K562 (cell line): ENCODE data around the gene PHLDB1. TPM values are rescaled to one million over a fixed set of nuclear protein-coding genes. Genes with fewer than 3 reads are reported as not detected.

Experiments
- ATAC-seq: fragments of 200-7000 bp; cut with Tn5 transposase; 3 replicates; pipeline ENCODE4 v1.9.1; 2020; ENCODE audit warnings: moderate library complexity
- BruUV-seq: library from RNA; stranded (reverse); fragments of 400-500 nt; replicated peaks from 2 replicates; lab custom pipeline; 2021; lab: Mats Ljungman, UMichigan
- CTCF ChIA-PET: fragments of 300-600 bp; formaldehyde crosslinking; extraction: SDS; loops from one replicate; lab custom pipeline; 2021; ENCODE audit warnings: low intra/inter-chr PET ratio; lab: Yijun Ruan, JAX
- POLR2A ChIA-PET: fragments of 300-600, 350-650 bp; sonication (Branson Sonifier 250); formaldehyde crosslinking; extraction: SDS; loops from one replicate; lab custom pipeline; 2021; ENCODE audit warnings: antibody characterized with exemption, inconsistent platforms; lab: Yijun Ruan, JAX
- DNase-seq, 4 experiments: peaks; one replicate each; pipeline versions ENCODE4 v3.0.0 to v3.0.0-alpha.2; 2011 to 2018; ENCODE audit warnings: low spot score in 3 of 4, mixed read lengths in 3 of 4; ENCODE audit errors: extremely low read depth in 1 of 4
- FAIRE-seq: peaks from 2 replicates; lab custom pipeline; 2011; peaks lifted over from hg19 to GRCh38; lab: Jason Lieb, UNC
- H2AFZ ChIP-seq: 2 replicates; pipeline ENCODE4 v1.6.0; 2011; ENCODE audit warnings: low read depth, low read length, control low read depth, inconsistent platforms
- H3K27ac ChIP-seq: fragments of 200-600 bp; 3 replicates; pipeline ENCODE4 v1.8.0; 2011; ENCODE audit warnings: low read depth, mild to moderate bottlenecking, control low read depth, inconsistent platforms, low read length, moderate library complexity, mixed read lengths; ENCODE audit errors: extremely low read depth
- H3K27me3 ChIP-seq, 2 experiments: fragments of 300-600 bp in 1 of 2; 2 replicates in 1 of 2; 3 replicates in 1 of 2; pipeline versions ENCODE4 v1.6.0 to v1.8.0; 2011; ENCODE audit warnings: inconsistent platforms in 2 of 2, low read length in 2 of 2, mild to moderate bottlenecking in 1 of 2, mixed read lengths in 1 of 2, moderate library complexity in 1 of 2; ENCODE audit not compliant: control insufficient read depth in 2 of 2, insufficient read depth in 2 of 2
- H3K36me3 ChIP-seq: fragments of 300-600 bp; 3 replicates; pipeline ENCODE4 v1.8.0; 2011; ENCODE audit warnings: mild to moderate bottlenecking, low read length, inconsistent platforms; ENCODE audit not compliant: control insufficient read depth, insufficient read depth
- H3K4me1 ChIP-seq, 2 experiments: fragments of 200-600 bp in 1 of 2; replicated peaks in 1 of 2; 2 replicates in 1 of 2; 3 replicates in 1 of 2; pipeline versions ENCODE4 v1.5.1 to v1.8.0; 2011; ENCODE audit warnings: inconsistent platforms in 2 of 2, low read length in 2 of 2, mild to moderate bottlenecking in 1 of 2, mixed read lengths in 1 of 2, moderate library complexity in 1 of 2; ENCODE audit not compliant: control insufficient read depth in 2 of 2, insufficient read depth in 2 of 2
- H3K4me2 ChIP-seq: 2 replicates; pipeline ENCODE4 v1.6.1; 2011; ENCODE audit warnings: low read length, control low read depth, inconsistent platforms, mixed read lengths; ENCODE audit not compliant: insufficient read depth
- H3K4me3 ChIP-seq: fragments of 200-600 bp; sonication (generic), shearing (Covaris generic); 2 replicates; pipeline ENCODE4 v1.5.1; 2016; ENCODE audit warnings: control low read depth, inconsistent platforms
- H3K79me2 ChIP-seq: fragments of 200-600 bp; 3 replicates; pipeline ENCODE4 v1.8.0; 2011; ENCODE audit warnings: low read length, inconsistent platforms; ENCODE audit not compliant: control insufficient read depth, insufficient read depth
- H3K9ac ChIP-seq, 2 experiments: 2 replicates each; pipeline versions ENCODE4 v1.6.0 to v1.6.1; 2011; ENCODE audit warnings: low read depth in 2 of 2, low read length in 2 of 2, control low read depth in 1 of 2, inconsistent platforms in 1 of 2, mild to moderate bottlenecking in 1 of 2, mixed read lengths in 1 of 2; ENCODE audit not compliant: insufficient read depth in 1 of 2
- H3K9me1 ChIP-seq: one replicate; pipeline ENCODE4 v1.6.0; 2011; ENCODE audit warnings: inconsistent platforms, mild to moderate bottlenecking, low read length, moderate library complexity; ENCODE audit not compliant: control insufficient read depth, insufficient read depth
- H3K9me3 ChIP-seq: replicated peaks from 2 replicates; pipeline ENCODE4 v1.5.1; 2011; ENCODE audit warnings: low read depth, low read length, inconsistent platforms; ENCODE audit not compliant: control insufficient read depth, insufficient read depth
- H4K20me1 ChIP-seq: replicated peaks from 2 replicates; pipeline ENCODE4 v1.6.1; 2011; ENCODE audit warnings: low read length, inconsistent platforms, mixed read lengths; ENCODE audit not compliant: control insufficient read depth, insufficient read depth
- RBM25 ChIP-seq: fragments of 200-400 bp; formaldehyde crosslinking; IDR thresholded peaks from 2 replicates; pipeline ENCODE4 v1.6.1; 2018; ENCODE audit warnings: low read length, low read depth, moderate library complexity; ENCODE audit not compliant: severe bottlenecking
- WGBS: fragments of 100-300 bp; shearing (Covaris generic); methylation state at CpG from one replicate; pipeline ENCODE4 v1.1.6; 2016; ENCODE audit warnings: low coverage, mixed read lengths; ENCODE audit not compliant: insufficient coverage; ENCODE audit errors: missing lambda C conversion rate; 5-methylcytosine and 5-hydroxymethylcytosine counted together
- in situ Hi-C: fragments of 300-500 bp; cut with MboI; formaldehyde crosslinking; loops from 4 replicates; pipeline ENCODE4 v1.15.0; 2018; ENCODE audit warnings: inconsistent platforms, mixed read lengths
- intact Hi-C: fragments of 100-400 bp; cut with micrococcal nuclease; formaldehyde crosslinking; loops from 2 replicates; pipeline ENCODE4 v1.14.2; 2022
- polyA plus RNA-seq, 8 experiments: library from polyadenylated mRNA; depleted of rRNA in 4 of 8; stranded (reverse) in 5 of 8; unstranded in 3 of 8; fragments of >200 nt; fragmentation: Nextera tagmentation in 2 of 8; fragmentation: Illumina TruSeq in 1 of 8; extraction: Ambion mirVana in 2 of 8; extraction: Trizol in 1 of 8; gene quantifications; 2 replicates each; pipeline versions ENCODE4 v1.2.1 to v1.2.3, GENCODE V29; 2011 to 2014; ENCODE audit warnings: inconsistent platforms in 1 of 8, missing spikeins in 1 of 8
- total RNA-seq, 7 experiments: library from RNA; depleted of rRNA in 6 of 7; stranded (reverse); fragments of >200 nt in 6 of 7; fragmentation: Illumina TruSeq in 2 of 7; extraction: Trizol in 2 of 7; gene quantifications; 2 replicates each; pipeline versions ENCODE4 v1.2.1 to v1.2.3, GENCODE V29; 2011 to 2021; ENCODE audit warnings: low replicate concordance in 1 of 7
- TF ChIP-seq, protein P1 (sequence below), 2 experiments: IDR thresholded peaks in 1 of 2; conservative IDR thresholded peaks in 1 of 2; 2 replicates each; pipeline ENCODE4 v1.6.1; 2016; ENCODE audit warnings: low read depth in 2 of 2, mild to moderate bottlenecking in 1 of 2, missing compliant biosample characterization in 1 of 2, missing genetic modification characterization in 1 of 2, moderate library complexity in 1 of 2

The PHLDB1 gene
- total and polyA plus RNA-seq, 9 of the 15 experiments (the other 6 are each of a cell fraction or from before 2014, with no cell fraction given) = 2.0 to 28.7 (median 16.2) TPM

- POLR2A ChIA-PET = no interaction called here
These were observed 42.4 kb upstream of the PHLDB1 start for GRCh38 chr11:118565051-118565450.

More at GRCh38 chr11:118565051-118565450, 42.4 kb upstream of the PHLDB1 start:
- ATAC-seq = no peak
- no peaks in the 10 kb centered on the region for H3K36me3 ChIP-seq
- H3K4me2 ChIP-seq = peak overlapping the region; percentile 74
- intact Hi-C loops = loop anchor here (5.0 to 10.0 kb wide), 4 partner anchors 33 to 268 kb away; partner anchors contain the start of genes ATP5MG and TMEM25
- H3K4me1 ChIP-seq = peaks cover 0 to 5% of the 10 kb centered on the region in 2 experiments
- TF ChIP-seq, protein P1, sequence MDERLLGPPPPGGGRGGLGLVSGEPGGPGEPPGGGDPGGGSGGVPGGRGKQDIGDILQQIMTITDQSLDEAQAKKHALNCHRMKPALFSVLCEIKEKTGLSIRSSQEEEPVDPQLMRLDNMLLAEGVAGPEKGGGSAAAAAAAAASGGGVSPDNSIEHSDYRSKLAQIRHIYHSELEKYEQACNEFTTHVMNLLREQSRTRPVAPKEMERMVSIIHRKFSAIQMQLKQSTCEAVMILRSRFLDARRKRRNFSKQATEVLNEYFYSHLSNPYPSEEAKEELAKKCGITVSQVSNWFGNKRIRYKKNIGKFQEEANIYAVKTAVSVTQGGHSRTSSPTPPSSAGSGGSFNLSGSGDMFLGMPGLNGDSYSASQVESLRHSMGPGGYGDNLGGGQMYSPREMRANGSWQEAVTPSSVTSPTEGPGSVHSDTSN (CRISPR knock-in tag; IDR thresholded peaks at IDR 0.05; ENCODE audit: low read depth) = no peak
- TF ChIP-seq, protein P1 (tag; conservative IDR thresholded peaks at IDR 0.05; ENCODE audit: low read depth) = 0 out of 2 replicates have a peak, but pooled peaks have one; percentile 44
- no peak for TF ChIP-seq RBM25
- TF ChIP-seq, all 486 proteins: peak for 1
- CTCF ChIA-PET = interaction anchor here (0.6 kb wide), 1 partner anchor 1802 kb away, joined by 3 read pairs; no protein-coding TSS in a partner anchor
- no peaks in the 10 kb centered on the region for H3K27me3 ChIP-seq
- H3K4me3 ChIP-seq = no peak overlapping the region
- no peak for DNase-seq
- H3K79me2 ChIP-seq = no peaks in the 10 kb centered on the region; the same call in 2 of the 3 replicates
- in situ Hi-C loops = no loop called here
- H3K9me1 ChIP-seq = no peaks in the 10 kb centered on the region
- H3K9me3 ChIP-seq = no peaks in the 10 kb centered on the region
- BruUV-seq = no TSS peak
- peak overlapping the region; percentile 19 to 69; a peak in 2 of 4 replicates for H3K9ac ChIP-seq
- no peaks in the 10 kb centered on the region for H4K20me1 ChIP-seq
- 63% methylated on average over 5 of the region's 5 CpGs for WGBS
- H2AFZ ChIP-seq = peak overlapping the region; percentile 66; the same call in 1 of the 2 replicates
- no peak for FAIRE-seq
- no peak overlapping the region for H3K27ac ChIP-seq
